Measurements from ENCODE around the gene SCFD1. TPM values are rescaled to one million over a fixed set of nuclear protein-coding genes. Genes with fewer than 3 reads are reported as not detected.

SCFD1 gene
- total RNA-seq, 4 donors from 2014 or later, result 21.5 to 30.7 (median 28.2) TPM

DNA sequence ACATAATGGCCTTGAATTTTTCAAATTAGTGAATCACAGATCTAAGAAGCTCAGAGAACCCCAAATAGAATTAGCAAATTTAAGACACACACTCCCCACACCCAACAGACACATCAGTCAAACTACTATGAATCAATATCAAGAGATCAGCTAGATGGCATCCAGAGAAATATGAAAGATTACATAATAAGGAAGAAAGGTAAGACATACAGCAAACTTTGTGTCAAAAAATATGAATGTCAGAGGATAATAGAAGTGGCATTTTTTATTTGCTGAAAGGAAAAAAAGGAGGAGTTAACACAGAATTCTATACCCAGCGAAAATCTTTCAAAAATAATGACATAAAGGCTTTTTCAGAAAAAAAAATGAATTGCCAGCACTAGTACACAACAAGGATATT lies 141.8 kb downstream of the SCFD1 start:
- in situ Hi-C loops (cut with MboI; ENCODE audit: low sequenced_read_pairs in 4 of 4), result no loop called here
- Histone ChIP-seq H3K4me3 (no peak overlapping the region), H3K27me3 (no peaks in the 10 kb centered on the region), H3K9me3 (peaks cover 0 to 9% (median 0%) of the 10 kb centered on the region in 3 donors), H3K4me1 (no peaks in the 10 kb centered on the region), H3K27ac (no peak overlapping the region), H3K36me3 (no peaks in the 10 kb centered on the region)
- intact Hi-C loops (cut with DNase I; ENCODE audit: low total_unique reads), result no loop called here
- DNase-seq, result no peak
- ATAC-seq, result no peak
- TF ChIP-seq, protein P1, sequence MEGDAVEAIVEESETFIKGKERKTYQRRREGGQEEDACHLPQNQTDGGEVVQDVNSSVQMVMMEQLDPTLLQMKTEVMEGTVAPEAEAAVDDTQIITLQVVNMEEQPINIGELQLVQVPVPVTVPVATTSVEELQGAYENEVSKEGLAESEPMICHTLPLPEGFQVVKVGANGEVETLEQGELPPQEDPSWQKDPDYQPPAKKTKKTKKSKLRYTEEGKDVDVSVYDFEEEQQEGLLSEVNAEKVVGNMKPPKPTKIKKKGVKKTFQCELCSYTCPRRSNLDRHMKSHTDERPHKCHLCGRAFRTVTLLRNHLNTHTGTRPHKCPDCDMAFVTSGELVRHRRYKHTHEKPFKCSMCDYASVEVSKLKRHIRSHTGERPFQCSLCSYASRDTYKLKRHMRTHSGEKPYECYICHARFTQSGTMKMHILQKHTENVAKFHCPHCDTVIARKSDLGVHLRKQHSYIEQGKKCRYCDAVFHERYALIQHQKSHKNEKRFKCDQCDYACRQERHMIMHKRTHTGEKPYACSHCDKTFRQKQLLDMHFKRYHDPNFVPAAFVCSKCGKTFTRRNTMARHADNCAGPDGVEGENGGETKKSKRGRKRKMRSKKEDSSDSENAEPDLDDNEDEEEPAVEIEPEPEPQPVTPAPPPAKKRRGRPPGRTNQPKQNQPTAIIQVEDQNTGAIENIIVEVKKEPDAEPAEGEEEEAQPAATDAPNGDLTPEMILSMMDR (IDR thresholded peaks at IDR 0.05 in 4 of 5, conservative IDR thresholded peaks at IDR 0.05 in 1 of 5), result no peak
- TF ChIP-seq POLR2A (IDR thresholded peaks at IDR 0.05), result no peak

DNA sequence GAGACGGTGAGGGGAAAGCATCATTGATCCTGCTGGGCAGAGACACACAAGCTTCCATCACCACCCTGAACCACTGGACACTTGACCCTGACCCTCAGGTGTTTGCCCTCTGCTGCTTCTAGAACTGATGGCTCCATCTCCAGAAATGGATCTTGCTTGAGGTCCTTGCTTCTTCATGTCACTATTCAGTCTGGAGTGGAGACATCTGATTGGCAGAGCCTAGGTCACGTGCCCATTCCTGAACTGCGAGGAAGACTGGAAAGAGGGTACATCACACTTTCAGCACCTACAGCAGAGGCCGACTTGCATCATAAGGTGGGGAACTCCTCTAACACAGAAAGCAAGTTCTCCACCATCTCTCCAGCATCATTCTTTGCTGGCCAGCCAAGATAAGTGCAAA lies 145.5 kb downstream of the SCFD1 start:
- in situ Hi-C loops (cut with MboI; ENCODE audit: low sequenced_read_pairs in 4 of 4) (no loop called here), intact Hi-C loops (cut with DNase I; ENCODE audit: low total_unique reads) (no loop called here)
- Histone ChIP-seq H3K27ac (no peak overlapping the region), H3K27me3 (no peaks in the 10 kb centered on the region), H3K9me3 (peaks cover 0 to 9% (median 0%) of the 10 kb centered on the region in 3 donors), H3K4me3 (no peak overlapping the region), H3K36me3 (no peaks in the 10 kb centered on the region), H3K4me1 (no peaks in the 10 kb centered on the region)
- no peak for TF ChIP-seq POLR2A (IDR thresholded peaks at IDR 0.05)
- TF ChIP-seq, protein P1 (IDR thresholded peaks at IDR 0.05 in 4 of 5, conservative IDR thresholded peaks at IDR 0.05 in 1 of 5), result no peak
- no peak for DNase-seq
- ATAC-seq, result no peak

DNA sequence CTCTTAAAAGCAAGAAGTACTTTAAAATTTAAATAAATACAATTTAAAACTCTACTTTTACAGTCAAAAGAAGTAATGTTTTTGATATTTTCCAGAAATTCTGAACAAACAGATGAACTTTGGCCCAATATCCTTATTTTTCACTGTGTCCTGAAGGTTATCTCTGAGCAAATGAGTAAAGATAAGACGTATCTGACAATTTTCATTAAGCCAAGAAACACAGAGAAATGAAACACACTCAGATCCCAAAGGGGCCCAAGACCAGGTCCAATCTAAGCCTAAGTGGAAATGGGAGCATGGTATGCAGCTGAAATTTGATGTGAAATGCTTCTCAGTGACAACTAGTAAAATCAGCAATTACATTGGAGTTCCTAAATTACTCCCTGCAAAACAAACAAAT lies 146.7 kb downstream of the SCFD1 start:
- ATAC-seq (no peak), DNase-seq (no peak)
- intact Hi-C loops (cut with DNase I; ENCODE audit: low total_unique reads) (no loop called here), in situ Hi-C loops (cut with MboI; ENCODE audit: low sequenced_read_pairs in 4 of 4) (no loop called here)
- Histone ChIP-seq H3K4me1 (no peaks in the 10 kb centered on the region), H3K27ac (no peak overlapping the region), H3K27me3 (no peaks in the 10 kb centered on the region), H3K36me3 (no peaks in the 10 kb centered on the region), H3K9me3 (no peaks in the 10 kb centered on the region), H3K4me3 (no peak overlapping the region)
- TF ChIP-seq POLR2A (IDR thresholded peaks at IDR 0.05), result no peak
- TF ChIP-seq, protein P1 (IDR thresholded peaks at IDR 0.05 in 4 of 5, conservative IDR thresholded peaks at IDR 0.05 in 1 of 5), result no peak

DNA sequence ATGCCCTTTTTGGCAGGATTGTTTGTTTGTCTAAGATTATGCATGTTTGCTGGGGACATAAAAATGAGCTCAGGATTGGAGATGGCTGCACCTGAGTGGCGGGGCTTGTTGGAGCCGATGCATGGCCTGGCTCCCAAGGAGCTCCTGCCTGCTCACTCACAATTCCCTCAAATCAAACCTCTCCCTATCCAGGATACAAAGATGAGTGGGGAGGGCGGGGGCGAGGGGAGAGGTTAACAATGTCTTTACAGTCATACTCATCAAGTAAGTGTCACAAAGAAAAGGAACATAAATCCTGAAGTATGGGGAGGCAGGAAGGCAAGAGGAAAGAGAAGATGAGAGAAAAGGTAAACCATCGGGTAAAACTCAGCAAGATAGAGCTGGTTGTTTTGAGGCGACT lies 148.3 kb downstream of the SCFD1 start:
- ATAC-seq, result no peak
- intact Hi-C loops (cut with DNase I; ENCODE audit: low total_unique reads) (no loop called here), in situ Hi-C loops (cut with MboI; ENCODE audit: low sequenced_read_pairs in 4 of 4) (no loop called here)
- TF ChIP-seq, protein P1 (IDR thresholded peaks at IDR 0.05 in 4 of 5, conservative IDR thresholded peaks at IDR 0.05 in 1 of 5), result no peak
- H3K4me1 ChIP-seq, result no peaks in the 10 kb centered on the region
- no peaks in the 10 kb centered on the region for H3K36me3 ChIP-seq
- no peaks in the 10 kb centered on the region for H3K9me3 ChIP-seq
- no peak overlapping the region for H3K27ac ChIP-seq
- no peaks in the 10 kb centered on the region for H3K27me3 ChIP-seq
- DNase-seq, result no peak
- H3K4me3 ChIP-seq, result no peak overlapping the region

DNA sequence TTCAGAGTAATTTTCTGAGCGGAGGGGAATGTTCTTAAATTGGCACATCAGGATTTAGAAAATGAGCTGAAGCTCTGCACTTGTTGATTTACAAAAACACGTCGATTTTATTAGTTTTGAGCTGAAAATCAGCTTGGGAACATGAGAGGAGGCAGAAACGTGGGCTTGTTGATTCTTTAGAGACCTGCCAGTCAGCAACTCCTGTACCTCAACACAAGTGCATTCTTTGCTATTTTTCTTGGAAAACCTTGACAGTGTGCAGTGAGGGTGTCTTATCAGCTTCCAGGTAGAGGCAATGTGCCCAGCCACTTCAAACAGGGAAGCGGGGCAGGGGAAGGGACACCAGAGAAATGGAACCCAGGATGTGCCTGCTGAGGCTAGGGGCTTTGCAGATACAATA lies 149.5 kb downstream of the SCFD1 start:
- TF ChIP-seq, protein P1 (IDR thresholded peaks at IDR 0.05 in 4 of 5, conservative IDR thresholded peaks at IDR 0.05 in 1 of 5), result no peak
- TF ChIP-seq POLR2A (IDR thresholded peaks at IDR 0.05), result no peak
- Histone ChIP-seq H3K27me3 (no peaks in the 10 kb centered on the region), H3K27ac (no peak overlapping the region), H3K4me3 (no peak overlapping the region), H3K9me3 (no peaks in the 10 kb centered on the region), H3K36me3 (no peaks in the 10 kb centered on the region), H3K4me1 (no peaks in the 10 kb centered on the region)
- in situ Hi-C loops (cut with MboI; ENCODE audit: low sequenced_read_pairs in 4 of 4) (no loop called here), intact Hi-C loops (cut with DNase I; ENCODE audit: low total_unique reads) (no loop called here)
- no peak for ATAC-seq
- DNase-seq, result no peak

Measured in gastrocnemius medialis (tissue), 4 donors.